H1 (cell line): Measurements from ENCODE around the gene DOCK3. TPM values are rescaled to one million over a fixed set of nuclear protein-coding genes. Genes with fewer than 3 reads are reported as not detected.

Experiments
- CTCF ChIA-PET: fragments of 300-600 bp; sonication (Branson Sonifier 250); formaldehyde crosslinking; loops from one replicate; lab custom pipeline; 2021; ENCODE audit not compliant: partially characterized antibody; lab: Charles Lee
- POLR2A ChIA-PET: fragments of 300-600 bp; sonication (Branson Sonifier 250); formaldehyde crosslinking; loops from one replicate; lab custom pipeline; 2021; ENCODE audit warnings: inconsistent platforms; ENCODE audit not compliant: partially characterized antibody; lab: Charles Lee
- DNase-seq, 2 experiments: peaks; one replicate each; pipeline versions ENCODE4 v3.0.0 to v3.0.0-alpha.2; 2010 to 2022; ENCODE audit warnings: low spot score in 2 of 2, low read depth in 1 of 2, mixed read lengths in 1 of 2
- FAIRE-seq: peaks from 2 replicates; lab custom pipeline; 2011; peaks lifted over from hg19 to GRCh38; lab: Jason Lieb, UNC
- H2AFZ ChIP-seq: 2 replicates; pipeline ENCODE4 v1.8.1; 2012; ENCODE audit warnings: low read length, inconsistent platforms
- H2AK5ac ChIP-seq: 2 replicates; pipeline ENCODE4 v1.6.1; 2013; ENCODE audit warnings: low read depth, low read length
- H2BK120ac ChIP-seq: replicated peaks from 2 replicates; pipeline ENCODE3; 2013; ENCODE audit warnings: low read depth, low read length, inconsistent platforms
- H2BK12ac ChIP-seq: 2 replicates; pipeline ENCODE4 v1.6.1; 2013; ENCODE audit warnings: low read depth, low read length
- H2BK15ac ChIP-seq: 2 replicates; pipeline ENCODE4 v1.6.1; 2013; ENCODE audit warnings: low read length
- H2BK20ac ChIP-seq: 2 replicates; pipeline ENCODE4 v1.6.1; 2013; ENCODE audit warnings: low read length
- H2BK5ac ChIP-seq: 2 replicates; pipeline ENCODE4 v1.6.1; 2013; ENCODE audit warnings: low read depth, low read length
- H3K14ac ChIP-seq: 2 replicates; pipeline ENCODE4 v1.6.1; 2013; ENCODE audit warnings: inconsistent platforms; ENCODE audit not compliant: insufficient read length
- H3K18ac ChIP-seq: 2 replicates; pipeline ENCODE4 v1.6.1; 2013; ENCODE audit warnings: low read length; ENCODE audit errors: extremely low read depth
- H3K23ac ChIP-seq: 2 replicates; pipeline ENCODE4 v1.6.1; 2013; ENCODE audit warnings: inconsistent platforms; ENCODE audit not compliant: insufficient read length
- H3K23me2 ChIP-seq: 2 replicates; pipeline ENCODE4 v1.6.1; 2013; ENCODE audit warnings: low read depth, low read length
- H3K27ac ChIP-seq: 2 replicates; pipeline ENCODE4 v1.6.1; 2011; ENCODE audit warnings: low read depth, low read length, inconsistent platforms
- H3K27me3 ChIP-seq, 4 experiments: replicated peaks in 1 of 4; 1 replicate in 1 of 4; 2 replicates in 3 of 4; pipeline versions ENCODE4 v1.6.1 to v1.8.1; 2011 to 2013; ENCODE audit warnings: low read length in 3 of 4, mild to moderate bottlenecking in 3 of 4, inconsistent platforms in 2 of 4, mixed read lengths in 2 of 4, moderate library complexity in 1 of 4; ENCODE audit not compliant: control insufficient read depth in 3 of 4, insufficient read depth in 3 of 4; ENCODE audit errors: extremely low read depth in 1 of 4
- H3K36me3 ChIP-seq, 4 experiments: 2 replicates each; pipeline versions ENCODE4 v1.6.1 to v1.8.1; 2011 to 2013; ENCODE audit warnings: mild to moderate bottlenecking in 4 of 4, low read length in 3 of 4, moderate library complexity in 2 of 4, control low read depth in 1 of 4, inconsistent platforms in 1 of 4; ENCODE audit not compliant: insufficient read depth in 4 of 4, control insufficient read depth in 2 of 4
- H3K4ac ChIP-seq: replicated peaks from 2 replicates; pipeline ENCODE3; 2013; ENCODE audit warnings: low read length, low read depth, mixed read lengths, inconsistent platforms; ENCODE audit not compliant: insufficient read length
- H3K4me1 ChIP-seq, 4 experiments: replicated peaks in 1 of 4; 1 replicate in 1 of 4; 2 replicates in 3 of 4; pipeline versions ENCODE4 v1.6.1 to v1.8.1; 2011 to 2013; ENCODE audit warnings: low read length in 3 of 4, inconsistent platforms in 2 of 4, mixed read lengths in 1 of 4; ENCODE audit not compliant: insufficient read depth in 4 of 4, control insufficient read depth in 3 of 4
- H3K4me2 ChIP-seq, 2 experiments: 2 replicates each; pipeline versions ENCODE4 v1.6.1 to v1.8.1; 2011 to 2013; ENCODE audit warnings: low read depth in 2 of 2, low read length in 2 of 2, control low read depth in 1 of 2, inconsistent platforms in 1 of 2, mild to moderate bottlenecking in 1 of 2; ENCODE audit not compliant: insufficient read depth in 1 of 2
- H3K4me3 ChIP-seq, 4 experiments: fragments of 200-600, 300-600 bp in 1 of 4; sonication (generic), shearing (Covaris generic), sonication (Bioruptor Twin) in 1 of 4; 2 replicates each; pipeline versions ENCODE4 v1.5.1 to v1.8.1; 2011 to 2016; ENCODE audit warnings: low read length in 4 of 4, low read depth in 3 of 4, control low read depth in 2 of 4, inconsistent platforms in 2 of 4, mild to moderate bottlenecking in 2 of 4, mixed read lengths in 1 of 4, moderate library complexity in 1 of 4; ENCODE audit not compliant: insufficient read depth in 2 of 4; ENCODE audit errors: extremely low read depth in 1 of 4
- H3K56ac ChIP-seq: replicated peaks from 2 replicates; pipeline ENCODE3; 2013; ENCODE audit warnings: low read depth, mild to moderate bottlenecking, mixed read lengths, low read length, inconsistent platforms; ENCODE audit not compliant: insufficient read length
- H3K79me1 ChIP-seq: 2 replicates; pipeline ENCODE4 v1.6.1; 2013; ENCODE audit warnings: low read depth, low read length, control low read depth
- H3K79me2 ChIP-seq, 2 experiments: 2 replicates each; pipeline versions ENCODE4 v1.6.1 to v1.8.1; 2012 to 2013; ENCODE audit warnings: low read length in 2 of 2, mild to moderate bottlenecking in 2 of 2, inconsistent platforms in 1 of 2; ENCODE audit not compliant: insufficient read depth in 2 of 2, control insufficient read depth in 1 of 2
- H3K9ac ChIP-seq, 4 experiments: replicated peaks in 1 of 4; 1 replicate in 1 of 4; 2 replicates in 3 of 4; pipeline versions ENCODE4 v1.6.1 to v1.8.1; 2011 to 2013; ENCODE audit warnings: low read depth in 3 of 4, low read length in 3 of 4, control low read depth in 2 of 4, mild to moderate bottlenecking in 2 of 4, moderate library complexity in 2 of 4, inconsistent platforms in 1 of 4; ENCODE audit errors: extremely low read depth in 1 of 4
- H3K9me3 ChIP-seq, 2 experiments: 2 replicates each; pipeline versions ENCODE4 v1.6.1 to v1.8.1; 2012 to 2013; ENCODE audit warnings: mild to moderate bottlenecking in 2 of 2, moderate library complexity in 2 of 2, control low read depth in 1 of 2, inconsistent platforms in 1 of 2, low read depth in 1 of 2, low read length in 1 of 2, mixed read lengths in 1 of 2; ENCODE audit not compliant: insufficient read depth in 2 of 2
- H4K20me1 ChIP-seq, 2 experiments: replicated peaks in 1 of 2; 2 replicates each; pipeline versions ENCODE3 to v1.8.1; 2011 to 2013; ENCODE audit warnings: inconsistent platforms in 2 of 2, low read length in 2 of 2, mild to moderate bottlenecking in 1 of 2; ENCODE audit not compliant: insufficient read depth in 2 of 2, control insufficient read depth in 1 of 2
- H4K5ac ChIP-seq: 2 replicates; pipeline ENCODE4 v1.6.1; 2013; ENCODE audit warnings: low read length, low read depth, mixed read lengths, inconsistent platforms; ENCODE audit not compliant: insufficient read length
- H4K8ac ChIP-seq: 2 replicates; pipeline ENCODE4 v1.8.0; 2013; ENCODE audit warnings: mild to moderate bottlenecking, moderate library complexity, low read length, inconsistent platforms; ENCODE audit not compliant: insufficient read depth; ENCODE audit errors: extremely low read depth
- H4K91ac ChIP-seq: replicated peaks from 2 replicates; pipeline ENCODE3; 2013; ENCODE audit warnings: low read length, mixed read lengths, inconsistent platforms; ENCODE audit not compliant: insufficient read length
- BRCA1 ChIP-seq: IDR thresholded peaks from 2 replicates; pipeline ENCODE4 v1.6.1; 2012; ENCODE audit warnings: low read depth, low read length, improper control_type of control experiment
- CHD2 ChIP-seq: IDR thresholded peaks from 2 replicates; pipeline ENCODE4 v1.6.1; 2012; ENCODE audit warnings: low read length, improper control_type of control experiment
- RFX5 ChIP-seq: IDR thresholded peaks from 2 replicates; pipeline ENCODE4 v1.6.1; 2011; ENCODE audit warnings: low read depth, low read length, improper control_type of control experiment, borderline replicate concordance
- RXRA ChIP-seq: IDR thresholded peaks from 2 replicates; pipeline ENCODE4 v1.6.1; 2011; ENCODE audit warnings: low read depth, mild to moderate bottlenecking, low read length, moderate library complexity; ENCODE audit not compliant: insufficient read depth
- SIX5 ChIP-seq: IDR thresholded peaks from 2 replicates; pipeline ENCODE4 v1.6.1; 2011; ENCODE audit warnings: mild to moderate bottlenecking, low read depth, low read length
- SP1 ChIP-seq: IDR thresholded peaks from 2 replicates; pipeline ENCODE4 v1.6.1; 2011; ENCODE audit warnings: low read depth, low read length
- SUZ12 ChIP-seq: fragments of 200-600 bp; sonication (generic); IDR thresholded peaks from 2 replicates; pipeline ENCODE4 v1.6.1; 2012; ENCODE audit warnings: mild to moderate bottlenecking, inconsistent platforms, low read length, moderate library complexity, mixed read lengths
- TAF7 ChIP-seq: optimal IDR thresholded peaks from 2 replicates; pipeline ENCODE3; 2011; ENCODE audit warnings: low read depth, mild to moderate bottlenecking, inconsistent platforms, low read length, moderate library complexity, borderline replicate concordance
- WGBS, 2 experiments: shearing (Covaris generic) in 1 of 2; methylation state at CpG; one replicate each; pipeline versions ENCODE4 v1.1.6 to v1.1.7; 2013 to 2015; ENCODE audit warnings: low lambda C conversion rate in 2 of 2, mixed read lengths in 2 of 2, inconsistent platforms in 1 of 2, low coverage in 1 of 2, missing lambda C conversion rate in 1 of 2; ENCODE audit not compliant: insufficient replicate concordance in 2 of 2, insufficient coverage in 1 of 2, insufficient read length in 1 of 2; ENCODE audit errors: extremely low coverage in 1 of 2, missing lambda C conversion rate in 1 of 2; 5-methylcytosine and 5-hydroxymethylcytosine counted together
- polyA plus RNA-seq, 7 experiments: library from polyadenylated mRNA; depleted of rRNA in 3 of 7; stranded (reverse) in 5 of 7; unstranded in 2 of 7; fragments of >200 nt in 5 of 7; fragments of 200-250 nt in 2 of 7; gene quantifications; 1 replicate in 5 of 7; 2 replicates in 1 of 7; 4 replicates in 1 of 7; pipeline versions ENCODE4 v1.2.1 to v1.2.3, GENCODE V29; 2011 to 2013; ENCODE audit warnings: missing spikeins in 2 of 7, mixed read lengths in 2 of 7
- total RNA-seq: library from RNA; stranded (reverse); fragmentation: NEBNext Ultra II Directional; extraction: Animal tissue kit (Norgen Biotek cat#: 25700); gene quantifications from 2 replicates; pipeline ENCODE4 v1.2.1, GENCODE V29; 2021
- TF ChIP-seq, protein P1 (sequence below): IDR thresholded peaks from 2 replicates; pipeline ENCODE4 v1.6.1; 2011; ENCODE audit warnings: low read depth, mild to moderate bottlenecking, low read length; ENCODE audit not compliant: insufficient read depth
- TF ChIP-seq, protein P2 (sequence below): IDR thresholded peaks from 2 replicates; pipeline ENCODE4 v1.6.1; 2012; ENCODE audit warnings: inconsistent platforms
- TF ChIP-seq, protein P3 (sequence below): IDR thresholded peaks from 2 replicates; pipeline ENCODE4 v1.6.1; 2012; ENCODE audit warnings: inconsistent platforms

Gene DOCK3
- total and polyA plus RNA-seq, 2 of the 8 experiments (the other 6 are each of a cell fraction or from before 2014, with no cell fraction given): 2.7 to 5.0 TPM

DNA sequence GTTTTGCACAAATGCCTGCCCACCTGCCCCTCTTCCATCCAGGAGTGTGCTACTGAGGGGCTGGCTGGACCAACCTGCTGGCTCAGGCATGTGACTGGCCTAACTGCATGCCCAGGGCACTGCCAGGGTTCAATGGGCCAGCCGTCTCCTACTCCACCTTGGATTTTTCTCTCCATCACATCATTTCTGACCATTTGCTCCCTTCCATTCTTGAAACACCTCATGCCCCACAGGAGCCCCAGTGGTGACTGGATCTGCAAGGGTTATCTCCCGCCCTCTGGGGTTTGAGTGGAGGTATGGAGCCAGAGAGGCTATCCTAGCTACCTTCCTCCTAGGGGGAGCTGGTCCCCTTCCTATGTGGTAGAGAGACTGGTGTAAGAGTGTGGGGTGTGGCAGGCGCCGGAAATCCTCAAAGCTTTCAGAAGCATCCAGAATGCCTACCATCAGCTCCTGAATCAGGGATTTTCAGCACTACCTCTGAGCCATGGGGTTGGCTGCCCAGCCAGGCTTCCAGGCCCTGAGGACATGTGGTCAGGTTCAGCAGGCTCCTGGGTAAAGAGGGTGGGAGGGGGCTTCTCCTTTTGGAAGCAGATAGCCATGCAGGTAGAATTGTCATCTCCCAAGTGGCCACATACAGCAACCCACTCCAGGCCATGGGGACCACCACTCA is 707.5 kb downstream of the DOCK3 start:
- no peak overlapping the region for H3K23ac ChIP-seq
- H3K4me1 ChIP-seq: peaks cover 0 to 15% (median 5%) of the 10 kb centered on the region in 4 experiments
- CTCF ChIA-PET: interaction anchor here (0.5 to 6.8 kb wide), 4 partner anchors 12 to 766 kb away, joined by 3 to 24 read pairs (median 4); no protein-coding TSS in a partner anchor
- H3K56ac ChIP-seq: no peak overlapping the region
- H3K4ac ChIP-seq: no peak overlapping the region
- H3K27ac ChIP-seq: no peak overlapping the region
- FAIRE-seq: no peak
- DNase-seq: no peak
- no peak overlapping the region for H3K18ac ChIP-seq
- H2BK5ac ChIP-seq: no peak overlapping the region; the same call in 1 of the 2 replicates
- no peak overlapping the region for H2BK15ac ChIP-seq
- no peak overlapping the region for H2BK20ac ChIP-seq
- POLR2A ChIA-PET: interaction anchor here (1.1 kb wide), 1 partner anchor 9 kb away, joined by 4 read pairs; the partner anchor contains the start of gene RBM15B
- H2AK5ac ChIP-seq: no peak overlapping the region
- no peaks in the 10 kb centered on the region for H3K9me3 ChIP-seq
- peaks cover 0 to 12% (median 4%) of the 10 kb centered on the region in 4 experiments; a peak in 5 of 8 replicates for H3K36me3 ChIP-seq
- no peak overlapping the region for H3K4me3 ChIP-seq
- no peak overlapping the region for H2BK12ac ChIP-seq
- peaks cover 3% of the 10 kb centered on the region; the same call in 1 of the 2 replicates for H3K23me2 ChIP-seq
- no peaks in the 10 kb centered on the region for H3K79me1 ChIP-seq
- 86% methylated on average over 4 of the region's 4 CpGs; no CpG with 5 or more reads in 1 of the 2 experiments for WGBS, 2 experiments
- H4K20me1 ChIP-seq: peaks cover 4 to 6% of the 10 kb centered on the region in 2 experiments
- H3K14ac ChIP-seq: no peak overlapping the region
- no peak overlapping the region for H4K5ac ChIP-seq
- H2BK120ac ChIP-seq: no peak overlapping the region
- peaks cover 10 to 24% of the 10 kb centered on the region in 2 experiments for H3K79me2 ChIP-seq
- no peak overlapping the region; the same call in 1 of the 2 replicates for H4K8ac ChIP-seq
- H3K4me2 ChIP-seq: no peak overlapping the region
- H3K9ac ChIP-seq: no peak overlapping the region
- H4K91ac ChIP-seq: no peak overlapping the region
- no peaks in the 10 kb centered on the region for H3K27me3 ChIP-seq
- no peak overlapping the region for H2AFZ ChIP-seq
- TF ChIP-seq TAF7: no peak
- TF ChIP-seq, protein P1, sequence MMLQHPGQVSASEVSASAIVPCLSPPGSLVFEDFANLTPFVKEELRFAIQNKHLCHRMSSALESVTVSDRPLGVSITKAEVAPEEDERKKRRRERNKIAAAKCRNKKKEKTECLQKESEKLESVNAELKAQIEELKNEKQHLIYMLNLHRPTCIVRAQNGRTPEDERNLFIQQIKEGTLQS: no peak
- TF ChIP-seq RXRA: no peak
- TF ChIP-seq CHD2: no peak
- no peak for TF ChIP-seq SP1
- no peak for TF ChIP-seq SUZ12
- TF ChIP-seq SIX5: no peak
- TF ChIP-seq BRCA1: no peak
- TF ChIP-seq, protein P2, sequence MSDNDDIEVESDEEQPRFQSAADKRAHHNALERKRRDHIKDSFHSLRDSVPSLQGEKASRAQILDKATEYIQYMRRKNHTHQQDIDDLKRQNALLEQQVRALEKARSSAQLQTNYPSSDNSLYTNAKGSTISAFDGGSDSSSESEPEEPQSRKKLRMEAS: 0 out of 2 replicates have a peak, but pooled peaks have one; percentile 26
- no peak for TF ChIP-seq RFX5
- TF ChIP-seq, protein P3, sequence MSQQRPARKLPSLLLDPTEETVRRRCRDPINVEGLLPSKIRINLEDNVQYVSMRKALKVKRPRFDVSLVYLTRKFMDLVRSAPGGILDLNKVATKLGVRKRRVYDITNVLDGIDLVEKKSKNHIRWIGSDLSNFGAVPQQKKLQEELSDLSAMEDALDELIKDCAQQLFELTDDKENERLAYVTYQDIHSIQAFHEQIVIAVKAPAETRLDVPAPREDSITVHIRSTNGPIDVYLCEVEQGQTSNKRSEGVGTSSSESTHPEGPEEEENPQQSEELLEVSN: peak; percentile 56
